ENCODE results near the gene AKR7A3.

DNA sequence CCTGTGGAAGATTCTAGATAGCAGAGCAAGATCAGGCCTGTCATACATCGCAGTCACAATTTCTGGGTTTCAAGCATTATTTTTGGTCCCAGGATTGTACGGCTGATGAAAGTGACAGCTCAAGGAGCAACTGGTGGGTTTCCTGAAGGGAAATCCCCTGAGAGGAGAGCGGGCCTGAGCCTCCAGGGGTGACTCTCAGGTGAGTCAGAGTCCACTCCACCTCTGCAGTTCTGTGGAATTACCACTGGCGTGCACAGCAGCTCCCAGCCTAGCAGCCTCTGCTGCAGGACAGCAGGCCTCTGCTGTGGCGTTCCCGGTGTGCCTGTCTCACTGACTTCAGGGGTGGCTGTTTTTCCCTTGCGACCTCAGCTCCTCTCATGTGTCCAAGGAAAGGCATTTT is 48.0 kb upstream of the AKR7A3 start:
- TF ChIP-seq, protein P1, sequence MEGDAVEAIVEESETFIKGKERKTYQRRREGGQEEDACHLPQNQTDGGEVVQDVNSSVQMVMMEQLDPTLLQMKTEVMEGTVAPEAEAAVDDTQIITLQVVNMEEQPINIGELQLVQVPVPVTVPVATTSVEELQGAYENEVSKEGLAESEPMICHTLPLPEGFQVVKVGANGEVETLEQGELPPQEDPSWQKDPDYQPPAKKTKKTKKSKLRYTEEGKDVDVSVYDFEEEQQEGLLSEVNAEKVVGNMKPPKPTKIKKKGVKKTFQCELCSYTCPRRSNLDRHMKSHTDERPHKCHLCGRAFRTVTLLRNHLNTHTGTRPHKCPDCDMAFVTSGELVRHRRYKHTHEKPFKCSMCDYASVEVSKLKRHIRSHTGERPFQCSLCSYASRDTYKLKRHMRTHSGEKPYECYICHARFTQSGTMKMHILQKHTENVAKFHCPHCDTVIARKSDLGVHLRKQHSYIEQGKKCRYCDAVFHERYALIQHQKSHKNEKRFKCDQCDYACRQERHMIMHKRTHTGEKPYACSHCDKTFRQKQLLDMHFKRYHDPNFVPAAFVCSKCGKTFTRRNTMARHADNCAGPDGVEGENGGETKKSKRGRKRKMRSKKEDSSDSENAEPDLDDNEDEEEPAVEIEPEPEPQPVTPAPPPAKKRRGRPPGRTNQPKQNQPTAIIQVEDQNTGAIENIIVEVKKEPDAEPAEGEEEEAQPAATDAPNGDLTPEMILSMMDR (conservative IDR thresholded peaks at IDR 0.05; ENCODE audit: low read length): no peak
- no peak for TF ChIP-seq EZH2phosphoT487 (IDR thresholded peaks at IDR 0.05; ENCODE audit: borderline replicate concordance)
